ENCODE measurements around the gene DPF3.

The DPF3 gene

GRCh38 chr14:72588521-72588920 lies 305.4 kb downstream of the DPF3 start:
- TF ChIP-seq CTCF (IDR thresholded peaks at IDR 0.05): no peak

- TF ChIP-seq CTCF (IDR thresholded peaks at IDR 0.05): no peak
These were observed 310.3 kb downstream of the DPF3 start for GRCh38 chr14:72583316-72584272.

- no peak for TF ChIP-seq CTCF (IDR thresholded peaks at IDR 0.05)
These were observed 311.3 kb downstream of the DPF3 start for GRCh38 chr14:72582582-72582981.

- TF ChIP-seq CTCF (IDR thresholded peaks at IDR 0.05): no peak
These were observed 315.4 kb downstream of the DPF3 start for GRCh38 chr14:72578514-72578913.

- no peak for TF ChIP-seq CTCF (IDR thresholded peaks at IDR 0.05)
These were observed 316.4 kb downstream of the DPF3 start for GRCh38 chr14:72577521-72577920.

GRCh38 chr14:72576258-72576657 lies 317.6 kb downstream of the DPF3 start:
- no peak for TF ChIP-seq CTCF (IDR thresholded peaks at IDR 0.05)

GRCh38 chr14:72574715-72575114 lies 319.2 kb downstream of the DPF3 start:
- no peak for TF ChIP-seq CTCF (IDR thresholded peaks at IDR 0.05)

Data from LNCAP (cell line).